CD4-positive, alpha-beta T cell treated with Interleukin-6 at 100 ng/mL for 8 hours (primary cell): ENCODE data around the gene H2BW2.
"Not testable (repeated sequence)": the region's sequence is repeated elsewhere in the genome, so short reads cannot be mapped to it uniquely, and the experiment has no call there.

ENCODE experiments used
- DNase-seq: peaks from one replicate; pipeline ENCODE4 v3.0.0-alpha.2; 2020; ENCODE audit warnings: mixed read lengths, low spot score

Gene H2BW2

DNA sequence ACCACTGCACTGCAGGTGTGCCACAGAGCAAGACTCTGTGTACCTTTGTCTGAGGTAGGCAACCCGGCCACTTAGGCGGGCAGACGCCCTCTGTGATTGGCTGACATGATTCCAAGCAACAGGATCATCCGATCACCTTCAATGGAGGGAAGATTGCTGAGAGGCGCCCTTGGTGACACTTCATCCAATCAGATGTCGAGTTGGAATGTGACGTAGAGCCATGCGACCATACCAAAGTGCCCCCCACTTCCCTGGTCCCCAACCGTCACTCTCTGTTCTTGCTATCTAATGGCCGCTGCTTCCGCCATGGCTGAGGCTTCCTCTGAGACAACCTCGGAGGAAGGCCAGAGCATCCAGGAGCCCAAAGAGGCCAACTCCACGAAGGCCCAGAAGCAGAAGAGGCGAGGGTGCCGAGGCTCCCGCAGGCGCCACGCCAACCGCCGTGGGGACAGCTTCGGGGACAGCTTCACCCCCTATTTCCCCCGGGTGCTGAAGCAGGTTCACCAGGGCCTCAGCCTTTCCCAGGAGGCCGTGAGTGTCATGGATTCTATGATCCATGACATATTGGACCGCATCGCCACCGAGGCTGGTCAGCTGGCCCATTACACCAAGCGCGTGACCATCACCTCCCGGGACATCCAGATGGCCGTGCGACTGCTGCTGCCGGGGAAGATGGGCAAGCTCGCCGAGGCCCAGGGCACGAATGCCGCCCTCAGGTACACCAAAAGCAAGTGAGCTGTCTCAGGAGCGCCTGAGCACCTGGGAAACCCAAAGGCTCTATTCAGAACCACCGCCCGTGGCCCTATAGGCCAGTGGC is at the start of gene H2BW2:
TSS of gene H2BW2 (plus strand) at position 268 of the 817 bp plus-strand sequence. CDS start at position 307, 39 bp downstream.
- DNase-seq = no peak

DNA sequence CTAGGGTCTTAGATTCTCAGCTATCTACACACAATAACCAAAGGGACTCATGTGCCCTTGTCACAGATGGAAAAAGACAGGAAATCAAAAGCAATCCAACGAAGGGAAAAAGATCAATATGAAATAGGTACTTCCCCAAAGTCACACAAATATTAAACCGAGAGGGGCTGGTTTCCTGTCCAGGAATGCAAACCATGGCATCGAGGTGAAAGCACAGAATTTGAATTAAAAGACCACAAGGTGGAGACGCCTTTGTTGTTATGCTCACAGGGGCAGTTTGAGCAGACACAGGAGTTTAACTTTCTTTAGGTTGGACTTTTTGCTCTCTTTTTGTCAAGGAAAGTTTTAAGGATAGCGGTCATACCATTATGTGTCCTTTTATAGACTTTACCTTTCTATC is 40.5 kb upstream of the H2BW2 start:
- DNase-seq = no peak

DNA sequence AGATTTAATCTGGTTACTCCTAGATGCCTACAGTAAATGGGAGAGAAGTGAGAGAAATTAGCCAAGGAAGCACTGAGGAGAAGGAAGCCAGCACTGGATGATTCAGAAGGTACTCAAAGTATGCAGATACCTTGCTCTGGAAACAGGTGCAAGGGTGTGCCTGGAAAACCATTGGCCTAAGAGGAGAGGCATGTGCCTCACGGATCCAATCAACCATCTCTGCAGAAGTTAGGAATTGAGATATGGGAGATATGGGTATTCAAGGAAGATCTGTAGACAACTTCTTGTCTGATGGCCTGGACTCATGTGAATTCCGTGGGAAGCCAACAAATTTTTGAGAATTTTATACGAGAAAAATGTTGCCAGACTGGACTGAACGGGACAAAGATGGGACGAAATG is 30.9 kb upstream of the H2BW2 start:
- DNase-seq = no peak

DNA sequence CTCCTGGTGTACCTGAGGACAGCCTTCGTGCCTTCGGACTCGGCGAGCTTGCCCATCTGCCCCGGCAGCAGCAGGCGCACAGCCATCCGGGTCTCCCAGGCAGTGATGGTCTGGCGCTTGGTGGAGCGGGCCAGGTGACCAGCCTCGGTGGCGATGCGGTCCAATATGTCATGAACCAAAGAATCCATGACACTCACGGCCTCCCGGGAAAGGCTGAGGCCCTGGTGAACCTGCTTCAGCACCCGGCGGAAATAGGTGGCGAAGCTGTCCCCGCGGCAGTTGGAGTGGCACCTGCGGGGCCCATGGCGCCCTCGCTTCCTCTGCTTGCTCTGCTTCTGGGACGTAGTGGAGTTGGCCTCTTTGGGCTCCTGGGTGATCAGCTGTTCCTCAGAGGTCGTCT is 26.6 kb upstream of the H2BW2 start:
- no peak for DNase-seq

DNA sequence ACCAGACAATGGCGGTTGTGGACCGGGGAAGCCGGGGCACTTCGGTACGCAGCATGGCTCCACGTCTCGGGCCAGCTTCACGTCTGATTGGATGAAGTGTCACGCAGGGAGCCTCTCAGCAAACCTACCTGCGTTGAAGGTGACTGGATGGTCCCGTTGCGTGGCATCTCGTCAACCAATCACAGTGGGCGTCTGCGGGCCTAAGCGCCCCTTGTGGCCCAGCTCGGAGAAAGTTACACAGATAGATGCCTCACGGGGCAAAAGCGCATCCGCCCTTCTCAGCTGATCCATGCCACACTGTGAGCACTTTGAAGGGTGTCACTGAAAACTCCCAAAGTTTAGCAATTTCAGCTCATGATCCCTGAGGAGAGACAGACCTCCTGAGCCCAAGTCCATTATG is 26.1 kb upstream of the H2BW2 start, which contains the start of gene H2BW1:
TSS of gene H2BW1 (minus strand) at position 103 of the 400 bp plus-strand sequence. CDS start 132 bp downstream, outside the sequence.
- DNase-seq = no peak

DNA sequence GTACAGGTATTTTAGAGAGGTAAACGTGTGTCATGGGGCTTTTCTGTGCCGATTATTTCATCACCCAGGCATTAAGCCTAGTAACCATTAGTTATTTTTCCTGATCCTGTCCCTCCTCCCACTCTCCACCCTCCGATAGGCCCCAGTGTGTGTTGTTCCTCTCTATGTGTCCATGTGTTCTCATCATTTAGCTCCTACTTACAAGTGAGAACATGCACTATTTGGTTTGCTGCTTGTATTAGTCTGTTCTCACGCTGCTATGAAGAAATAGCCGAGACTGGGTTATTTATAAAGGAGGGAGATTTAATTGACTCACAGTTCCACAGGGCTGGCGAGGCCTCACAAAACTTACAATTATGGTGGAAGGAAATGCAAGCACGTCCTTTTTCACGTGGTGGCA is 24.2 kb upstream of the H2BW2 start:
- DNase-seq = not testable (repeated sequence)

DNA sequence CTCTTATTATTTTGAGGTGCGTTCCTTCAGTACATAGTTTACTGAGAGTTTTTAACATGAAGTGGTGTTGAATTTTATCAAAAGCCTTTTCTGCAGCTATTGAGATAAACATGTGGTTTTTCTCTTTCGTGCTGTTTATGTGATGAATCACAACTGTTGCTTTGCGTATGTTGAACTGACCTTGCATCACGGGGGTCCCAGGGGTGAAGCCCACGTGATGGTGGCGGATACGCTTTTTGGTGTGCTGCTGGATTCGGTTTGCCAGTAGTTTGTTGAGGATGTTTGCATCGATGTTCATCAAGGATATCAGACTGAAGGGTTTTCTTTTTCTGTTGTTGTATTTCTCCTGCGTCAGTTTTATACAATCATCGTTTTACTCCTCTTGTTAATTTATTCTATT is 21.6 kb upstream of the H2BW2 start:
- no peak for DNase-seq

DNA sequence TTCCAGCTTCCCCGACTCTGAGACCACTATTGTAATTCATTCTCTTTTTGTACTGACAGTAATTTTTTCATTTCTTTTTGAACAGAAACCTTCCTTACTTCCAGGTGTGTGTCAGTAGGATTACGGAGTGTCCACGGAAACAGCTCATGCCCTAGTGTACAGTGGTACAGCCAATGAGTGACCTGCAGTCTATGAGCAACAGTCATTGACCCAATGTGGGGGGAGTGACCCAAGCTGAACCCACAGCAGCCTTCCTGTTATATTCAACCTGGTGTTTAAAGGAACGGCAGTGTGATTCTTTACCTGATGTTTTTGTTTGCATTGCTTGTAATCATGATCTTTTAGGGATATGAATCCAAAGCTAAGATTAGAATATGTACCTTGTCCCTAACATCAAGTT is 1.2 kb downstream of the H2BW2 start:
- DNase-seq = no peak

DNA sequence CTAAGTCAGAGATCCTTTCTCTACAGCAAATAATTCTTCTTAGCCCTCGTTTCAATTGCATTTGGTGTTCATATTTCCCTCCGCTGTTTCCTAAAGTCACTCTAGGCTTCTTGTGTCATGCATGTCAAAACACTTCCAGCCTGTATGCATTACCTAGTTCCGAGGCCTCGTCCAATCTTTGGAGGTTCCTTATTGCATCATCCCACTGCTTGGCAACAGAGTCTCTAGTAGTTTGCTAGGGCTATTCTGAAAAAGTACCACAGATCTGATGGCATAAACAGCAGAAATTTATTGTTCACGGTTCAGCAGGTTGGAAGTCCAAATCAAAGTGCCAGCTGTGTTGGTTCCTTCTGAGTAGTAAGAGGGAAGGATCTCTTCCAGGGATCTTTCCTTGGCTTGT is 5.9 kb downstream of the H2BW2 start:
- DNase-seq = no peak

DNA sequence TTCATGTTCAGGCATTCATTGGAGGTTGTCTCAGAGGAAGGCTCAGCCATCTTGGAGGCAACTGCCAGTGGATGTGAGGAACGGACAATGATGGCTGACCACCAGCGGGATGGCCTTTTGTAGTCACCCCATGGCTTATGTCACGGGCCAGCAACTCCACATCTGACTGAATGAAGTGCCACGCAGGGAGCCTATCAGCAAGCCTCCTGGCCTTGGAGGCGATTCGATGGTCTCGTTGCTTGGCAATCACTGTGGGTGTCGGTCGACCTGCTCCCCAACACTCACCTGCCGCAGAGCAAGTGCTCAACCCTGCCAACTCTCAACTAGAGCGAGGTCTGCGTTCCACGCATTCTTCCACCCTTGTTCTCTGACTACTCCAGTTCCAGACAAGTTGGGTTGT is 7.4 kb downstream of the H2BW2 start:
- DNase-seq = no peak

DNA sequence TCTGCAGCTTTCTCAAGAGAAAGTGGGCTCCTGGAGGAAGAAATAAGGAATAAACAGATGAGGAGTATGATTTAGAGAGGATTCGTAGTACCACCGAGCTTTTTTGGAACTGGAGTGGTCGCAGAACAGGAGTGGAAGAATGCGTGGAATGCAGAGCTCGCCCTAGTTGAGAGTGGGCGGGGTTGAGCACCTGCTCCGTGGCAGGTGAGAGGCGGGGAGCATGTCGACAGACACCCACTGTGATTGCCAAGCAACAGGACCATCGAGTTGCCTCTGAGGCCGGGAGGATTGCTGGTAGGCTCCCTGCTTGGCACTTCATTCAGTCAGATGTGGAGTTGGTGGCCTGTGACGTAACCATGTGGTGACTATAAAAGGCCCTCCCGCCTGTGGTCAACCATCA is 15.2 kb downstream of the H2BW2 start:
- not testable (repeated sequence) for DNase-seq

DNA sequence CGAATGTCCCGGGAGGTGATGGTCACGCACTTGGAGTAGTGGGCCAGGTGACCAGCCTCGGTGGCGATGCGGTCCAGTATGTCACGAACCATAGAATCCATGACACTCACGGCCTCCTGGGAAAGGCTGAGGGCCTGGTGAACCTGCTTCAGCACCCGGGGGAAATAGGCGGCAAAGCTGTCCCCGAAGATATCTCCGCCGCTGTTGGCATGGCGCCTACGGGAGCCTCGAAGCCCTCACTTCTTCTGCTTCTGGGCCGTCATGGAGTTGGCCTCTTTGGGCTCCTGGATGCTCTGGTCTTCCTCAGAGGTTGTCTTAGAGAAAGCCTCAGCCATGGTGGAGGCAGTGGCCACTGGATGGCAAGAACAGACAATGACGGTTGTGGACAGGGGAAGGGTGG is 22.9 kb downstream of the H2BW2 start:
- DNase-seq = not testable (repeated sequence)

DNA sequence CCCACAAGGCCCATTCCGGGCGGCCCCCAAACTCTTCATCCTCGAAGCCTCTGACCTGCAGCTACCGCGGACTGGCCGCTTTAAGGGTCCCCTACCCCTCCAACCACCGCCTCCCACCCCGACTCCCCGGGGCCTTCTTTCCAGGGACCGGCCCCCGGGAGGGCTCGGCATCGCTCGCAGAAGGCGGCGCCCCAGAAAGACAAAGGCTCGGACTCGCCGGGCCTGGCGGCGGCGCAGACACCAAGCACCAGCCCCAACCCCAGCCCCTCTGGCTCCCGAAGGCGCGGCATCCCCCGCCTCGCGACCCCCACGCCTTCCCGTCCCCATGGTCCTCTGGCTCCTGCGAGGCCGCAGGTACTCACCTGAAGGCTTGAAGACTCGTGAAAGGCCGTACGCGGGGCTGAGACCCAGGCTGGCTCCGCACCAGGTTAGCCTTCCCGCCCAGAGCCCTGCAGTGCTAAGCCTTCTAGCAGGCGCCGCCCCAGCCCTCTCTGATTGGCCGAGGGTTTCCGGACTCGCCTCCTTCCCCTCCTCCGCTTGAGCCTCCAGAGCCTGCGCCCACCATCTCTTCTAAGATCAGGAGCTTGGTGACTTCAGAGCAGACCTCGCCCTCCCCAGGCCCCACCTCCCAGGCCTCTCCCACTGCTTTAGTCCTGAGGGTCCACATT is 36.2 kb downstream of the H2BW2 start, which contains the start of gene TMSB15C:
TSS of gene TMSB15C (minus strand) at position 459 of the 668 bp plus-strand sequence.
- not testable (repeated sequence) for DNase-seq

DNA sequence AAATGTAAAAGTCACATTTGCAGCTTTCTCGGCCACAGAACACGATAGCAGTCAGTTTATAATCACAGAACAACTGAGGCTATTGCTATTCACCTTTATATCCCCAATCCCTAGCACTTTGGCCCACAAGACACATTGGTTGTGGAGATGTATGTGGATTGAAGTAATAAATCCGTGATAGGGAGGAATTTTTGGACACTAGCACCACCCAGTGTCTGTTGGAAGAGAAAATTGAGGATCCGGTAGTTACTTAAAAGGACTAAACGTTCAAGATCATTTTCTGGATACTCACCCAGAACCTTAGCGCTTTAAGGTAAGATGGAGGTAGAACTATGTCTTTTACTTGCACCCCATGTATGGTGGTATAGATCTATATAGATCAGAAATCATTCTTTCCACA is 38.1 kb downstream of the H2BW2 start:
- DNase-seq = not testable (repeated sequence)

DNA sequence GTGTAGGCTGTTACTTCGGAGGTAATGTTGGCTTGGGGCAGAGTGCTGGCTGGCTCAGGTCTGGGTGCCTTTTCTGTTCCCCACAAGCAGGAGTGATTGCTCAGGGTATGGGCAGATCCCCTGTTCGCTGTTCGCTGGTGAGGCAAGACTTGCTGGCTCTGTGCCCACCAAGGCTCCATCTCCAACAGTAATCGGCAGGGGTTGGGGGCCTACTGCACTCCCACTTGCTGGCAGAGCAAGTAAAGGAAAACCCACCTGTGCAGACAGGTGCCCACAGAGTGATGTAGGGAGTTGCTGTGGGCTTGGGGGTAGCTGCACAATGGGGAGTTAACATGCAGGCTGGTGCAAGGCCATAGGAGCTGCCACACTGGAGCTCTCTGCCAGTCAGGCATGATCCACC is 44.3 kb downstream of the H2BW2 start:
- DNase-seq = no peak

DNA sequence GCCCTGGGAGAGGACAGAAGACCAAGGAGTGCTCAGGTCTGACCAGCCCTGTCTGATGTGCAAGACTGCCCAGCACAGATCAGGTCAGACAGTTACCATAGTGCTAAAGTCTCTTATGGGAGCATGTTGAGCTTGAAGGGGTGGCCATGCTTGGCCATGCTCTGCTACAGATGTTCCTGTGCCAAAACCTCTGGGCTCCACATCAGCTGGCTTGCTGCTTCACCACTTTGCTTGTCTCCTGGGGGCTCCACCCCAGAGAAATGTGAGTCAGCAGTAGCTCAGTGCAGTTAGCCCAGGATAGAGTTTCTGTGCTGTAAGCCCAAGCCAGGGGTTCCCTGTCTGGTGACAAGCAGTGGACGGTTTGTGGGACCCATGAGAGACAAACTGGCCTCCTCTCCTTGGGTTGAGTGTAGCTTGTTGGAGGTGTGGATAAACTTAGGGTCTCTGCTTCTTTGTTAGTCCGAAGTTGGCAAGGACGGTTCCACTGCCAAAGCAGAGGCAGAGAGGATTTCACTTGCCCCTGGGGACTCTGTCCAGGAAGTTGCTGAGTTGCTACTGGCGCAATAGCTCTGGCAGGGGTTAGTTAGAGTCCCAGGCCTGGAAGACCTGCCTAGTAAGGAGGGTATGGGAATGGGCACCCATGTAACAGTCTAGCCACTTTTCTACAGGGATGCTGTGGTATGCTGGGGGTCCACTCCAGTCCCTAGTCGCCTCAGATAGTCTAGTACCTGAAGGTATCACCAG is 45.0 kb downstream of the H2BW2 start:
- DNase-seq = no peak

DNA sequence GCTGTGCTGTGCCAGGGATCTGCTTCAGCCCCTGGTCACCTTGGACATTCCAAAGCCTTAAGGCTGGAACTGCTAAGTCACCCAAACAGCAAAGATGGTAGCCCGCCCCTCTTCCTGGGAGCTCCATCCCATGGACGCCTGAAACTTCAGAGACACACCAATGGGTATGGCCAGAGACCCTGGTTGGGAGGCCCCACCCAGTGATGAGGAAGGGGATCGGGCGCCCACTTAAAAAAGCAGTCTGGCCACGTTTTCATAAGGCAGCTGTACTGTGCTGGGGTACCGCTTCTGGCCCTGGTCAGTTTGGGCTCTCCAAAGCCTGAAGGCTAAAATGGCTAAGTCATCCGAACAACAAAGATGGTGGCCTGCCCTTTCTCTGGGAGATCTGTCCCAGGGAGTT is 45.7 kb downstream of the H2BW2 start:
- no peak for DNase-seq

DNA sequence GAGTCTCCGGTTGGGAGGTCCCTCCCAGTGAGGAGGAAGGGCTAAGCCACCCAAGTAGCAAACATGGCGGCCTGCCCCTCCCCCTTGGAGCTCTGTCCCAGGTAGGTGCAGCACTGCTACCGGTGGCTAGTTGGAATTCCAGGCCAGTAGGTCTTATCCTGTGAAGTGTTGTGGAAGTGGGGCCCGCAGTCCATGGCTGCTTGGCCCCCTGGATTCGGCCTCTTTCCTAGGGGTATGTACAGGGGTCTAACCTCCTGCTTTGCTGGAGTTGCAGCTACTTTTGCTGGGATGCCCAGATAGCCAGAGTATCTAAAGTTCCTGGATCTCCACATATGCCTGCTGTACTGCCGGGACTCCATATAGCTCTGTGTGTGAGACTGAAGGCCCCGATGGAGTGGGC is 46.2 kb downstream of the H2BW2 start:
- no peak for DNase-seq
